HepG2 (cell line): ENCODE results near the gene MAEA. TPM values are rescaled to one million over a fixed set of nuclear protein-coding genes. Genes with fewer than 3 reads are reported as not detected.

Experiments used
- GABPB1 ChIP-seq: IDR thresholded peaks from 2 replicates; pipeline ENCODE4 v1.6.1; 2016; ENCODE audit warnings: mild to moderate bottlenecking, missing genetic modification reagents, moderate library complexity, missing compliant biosample characterization
- HIVEP1 ChIP-seq: sonication (generic); formaldehyde crosslinking; IDR thresholded peaks from 2 replicates; pipeline ENCODE4 v1.4.0; 2020; ENCODE audit warnings: mild to moderate bottlenecking, missing genetic modification reagents
- ISX ChIP-seq: sonication (generic); formaldehyde crosslinking; conservative IDR thresholded peaks from 2 replicates; pipeline ENCODE4 v1.5.0; 2020; ENCODE audit warnings: missing genetic modification reagents
- JUN ChIP-seq: sonication (generic); formaldehyde crosslinking; IDR thresholded peaks from 2 replicates; pipeline ENCODE4 v1.4.0; 2020; ENCODE audit warnings: mild to moderate bottlenecking, missing genetic modification reagents
- KDM6A ChIP-seq: IDR thresholded peaks from 2 replicates; pipeline ENCODE4 v1.6.1; 2016; ENCODE audit warnings: low read depth
- MAF1 ChIP-seq: sonication (generic); formaldehyde crosslinking; IDR thresholded peaks from 2 replicates; pipeline ENCODE4 v1.5.0; 2020; ENCODE audit warnings: missing genetic modification reagents, borderline replicate concordance
- MED1 ChIP-seq: sonication (generic); formaldehyde crosslinking; IDR thresholded peaks from 2 replicates; pipeline ENCODE4 v1.4.0; 2020; ENCODE audit warnings: missing genetic modification reagents
- NFYB ChIP-seq: sonication (generic); formaldehyde crosslinking; IDR thresholded peaks from 2 replicates; pipeline ENCODE4 v1.4.0; 2020; ENCODE audit warnings: missing genetic modification reagents
- NPAS2 ChIP-seq: sonication (generic); formaldehyde crosslinking; IDR thresholded peaks from 2 replicates; pipeline ENCODE4 v1.8.0; 2022; ENCODE audit warnings: mild to moderate bottlenecking, missing genetic modification reagents, borderline replicate concordance
- SIX1 ChIP-seq: sonication (generic); formaldehyde crosslinking; IDR thresholded peaks from 2 replicates; pipeline ENCODE4 v1.4.0; 2020; ENCODE audit warnings: missing genetic modification reagents, borderline replicate concordance
- SMC3 ChIP-seq: IDR thresholded peaks from 2 replicates; pipeline ENCODE4 v1.6.1; 2011; ENCODE audit warnings: low read length, improper control_type of control experiment
- SOX5 ChIP-seq: IDR thresholded peaks from 2 replicates; pipeline ENCODE4 v1.6.1; 2016; ENCODE audit warnings: borderline replicate concordance
- STAT5B ChIP-seq: sonication (generic); formaldehyde crosslinking; IDR thresholded peaks from 2 replicates; pipeline ENCODE4 v1.4.0; 2020; ENCODE audit warnings: missing genetic modification reagents
- TBL1XR1 ChIP-seq: fragments of 150-350 bp; IDR thresholded peaks from 2 replicates; pipeline ENCODE4 v1.6.1; 2014; ENCODE audit warnings: borderline replicate concordance, low read length; ENCODE audit not compliant: partially characterized antibody
- TCF7L2 ChIP-seq: IDR thresholded peaks from 2 replicates; pipeline ENCODE4 v1.6.1; 2011; ENCODE audit warnings: mild to moderate bottlenecking, low read depth, low read length, moderate library complexity
- TEAD3 ChIP-seq: optimal IDR thresholded peaks from 2 replicates; pipeline ENCODE3; 2016; ENCODE audit warnings: borderline replicate concordance
- ZNF317 ChIP-seq: sonication (generic); formaldehyde crosslinking; IDR thresholded peaks from 2 replicates; pipeline ENCODE4 v1.5.0; 2020; ENCODE audit warnings: mild to moderate bottlenecking, missing genetic modification reagents
- ZNF619 ChIP-seq: sonication (generic); formaldehyde crosslinking; IDR thresholded peaks from 2 replicates; pipeline ENCODE4 v1.4.0; 2020; ENCODE audit warnings: mild to moderate bottlenecking, missing genetic modification reagents
- ZNF672 ChIP-seq: sonication (generic); formaldehyde crosslinking; IDR thresholded peaks from 2 replicates; pipeline ENCODE4 v1.8.1; 2022; ENCODE audit warnings: missing genetic modification reagents
- ZNF768 ChIP-seq: sonication (generic); formaldehyde crosslinking; IDR thresholded peaks from 2 replicates; pipeline ENCODE4 v1.4.0; 2020; ENCODE audit warnings: missing genetic modification reagents
- ZNF850 ChIP-seq: sonication (generic); formaldehyde crosslinking; conservative IDR thresholded peaks from 2 replicates; pipeline ENCODE4 v1.9.0; 2021; ENCODE audit warnings: mild to moderate bottlenecking, missing genetic modification reagents
- ZSCAN21 ChIP-seq: sonication (generic); formaldehyde crosslinking; IDR thresholded peaks from 2 replicates; pipeline ENCODE4 v1.8.0; 2022; ENCODE audit warnings: mild to moderate bottlenecking, missing genetic modification reagents, moderate library complexity, borderline replicate concordance
- ZSCAN22 ChIP-seq: sonication (generic); formaldehyde crosslinking; IDR thresholded peaks from 2 replicates; pipeline ENCODE4 v1.4.0; 2020; ENCODE audit warnings: mild to moderate bottlenecking, missing genetic modification reagents
- polyA plus RNA-seq, 8 experiments: library from polyadenylated mRNA; depleted of rRNA in 3 of 8; stranded (reverse) in 7 of 8; unstranded in 1 of 8; fragments of >200 nt; fragmentation: Illumina TruSeq in 4 of 8; extraction: Trizol in 4 of 8; gene quantifications; 2 replicates each; pipeline versions ENCODE4 v1.2.1 to v1.2.3, GENCODE V29; 2011 to 2016; ENCODE audit warnings: low read depth in 4 of 8, missing spikeins in 1 of 8, mixed read lengths in 1 of 8; ENCODE audit not compliant: insufficient read depth in 1 of 8
- total RNA-seq, 5 experiments: library from RNA; depleted of rRNA; stranded (reverse); fragments of >200 nt; fragmentation: Illumina TruSeq; extraction: Trizol; gene quantifications; 2 replicates each; pipeline ENCODE4 v1.2.3, GENCODE V29; 2016; ENCODE audit warnings: low read depth in 1 of 5
- TF ChIP-seq, protein P1 (sequence below): sonication (generic); formaldehyde crosslinking; IDR thresholded peaks from 2 replicates; pipeline ENCODE4 v1.5.0; 2020; ENCODE audit warnings: missing genetic modification reagents, mild to moderate bottlenecking, borderline replicate concordance
- TF ChIP-seq, protein P2 (sequence below): sonication (generic); formaldehyde crosslinking; IDR thresholded peaks from 2 replicates; pipeline ENCODE4 v1.5.0; 2020; ENCODE audit warnings: missing genetic modification reagents
- TF ChIP-seq, protein P3 (sequence below): sonication (generic); formaldehyde crosslinking; IDR thresholded peaks from 2 replicates; pipeline ENCODE4 v1.5.0; 2020; ENCODE audit warnings: missing genetic modification reagents
- TF ChIP-seq, protein P4 (sequence below): sonication (generic); formaldehyde crosslinking; IDR thresholded peaks from 2 replicates; pipeline ENCODE4 v1.8.0; 2022; ENCODE audit warnings: mild to moderate bottlenecking, missing genetic modification reagents

The MAEA gene
- total and polyA plus RNA-seq, 2 of the 13 experiments (the other 11 are each of a cell fraction or from before 2014, with no cell fraction given) = 52.0 to 57.1 TPM

DNA sequence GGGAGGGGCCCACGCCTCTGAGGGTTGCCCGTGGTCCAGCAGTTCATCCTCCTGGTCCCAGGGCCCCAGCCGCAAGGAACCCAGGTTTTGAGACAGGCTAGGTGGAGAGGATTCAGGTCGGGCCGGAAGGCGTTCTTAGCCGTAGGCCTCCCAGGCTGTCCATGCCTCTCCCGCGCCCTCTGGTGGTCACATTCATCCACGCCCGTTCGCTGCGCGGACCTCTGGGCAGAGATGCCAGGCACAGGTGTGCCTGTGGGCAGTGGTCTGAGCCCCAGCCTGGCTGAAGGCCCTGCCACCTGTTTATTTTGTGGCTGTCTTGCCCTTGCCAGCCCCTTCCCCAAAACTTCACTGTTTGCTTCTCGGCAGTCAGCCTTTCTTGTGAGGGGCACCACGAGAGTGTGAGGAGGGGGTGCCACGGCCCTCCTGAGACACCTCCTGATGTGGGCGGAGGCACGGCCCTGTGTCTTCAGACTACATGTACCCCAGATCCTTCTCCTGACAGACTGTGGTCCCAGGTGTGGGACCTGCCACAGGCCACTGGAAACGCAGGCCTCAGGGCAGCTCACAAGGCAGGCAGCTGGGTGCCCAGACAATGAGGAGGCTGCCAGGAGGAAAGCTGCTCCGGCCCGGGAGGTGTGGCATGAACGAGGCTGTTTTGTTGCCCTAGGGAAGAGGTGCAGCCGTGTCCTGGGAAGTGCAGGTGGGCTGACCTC, 62.3 kb downstream of the MAEA start (continued):
- TF ChIP-seq SOX5 (CRISPR knock-in tag) = no peak
- TF ChIP-seq NFYB (CRISPR knock-in tag) = no peak
- no peak for TF ChIP-seq STAT5B (CRISPR knock-in tag)
- TF ChIP-seq TCF7L2 = no peak
- TF ChIP-seq MAF1 = no peak
- TF ChIP-seq ZSCAN21 (CRISPR knock-in tag) = peak; percentile 34; the same call in 1 of the 2 replicates
- TF ChIP-seq, protein P1, sequence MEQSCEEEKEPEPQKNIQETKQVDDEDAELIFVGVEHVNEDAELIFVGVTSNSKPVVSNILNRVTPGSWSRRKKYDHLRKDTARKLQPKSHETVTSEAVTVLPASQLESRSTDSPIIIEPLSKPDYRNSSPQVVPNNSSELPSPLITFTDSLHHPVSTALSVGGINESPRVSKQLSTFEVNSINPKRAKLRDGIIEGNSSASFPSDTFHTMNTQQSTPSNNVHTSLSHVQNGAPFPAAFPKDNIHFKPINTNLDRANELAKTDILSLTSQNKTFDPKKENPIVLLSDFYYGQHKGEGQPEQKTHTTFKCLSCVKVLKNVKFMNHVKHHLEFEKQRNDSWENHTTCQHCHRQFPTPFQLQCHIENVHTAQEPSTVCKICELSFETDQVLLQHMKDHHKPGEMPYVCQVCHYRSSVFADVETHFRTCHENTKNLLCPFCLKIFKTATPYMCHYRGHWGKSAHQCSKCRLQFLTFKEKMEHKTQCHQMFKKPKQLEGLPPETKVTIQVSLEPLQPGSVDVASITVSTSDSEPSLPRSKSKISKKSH = 0 out of 2 replicates have a peak, but pooled peaks have one; percentile 27
- TF ChIP-seq TBL1XR1 = no peak
- 0 out of 2 replicates have a peak, but pooled peaks have one; percentile 21 for TF ChIP-seq MED1 (CRISPR knock-in tag)
- TF ChIP-seq, protein P2, sequence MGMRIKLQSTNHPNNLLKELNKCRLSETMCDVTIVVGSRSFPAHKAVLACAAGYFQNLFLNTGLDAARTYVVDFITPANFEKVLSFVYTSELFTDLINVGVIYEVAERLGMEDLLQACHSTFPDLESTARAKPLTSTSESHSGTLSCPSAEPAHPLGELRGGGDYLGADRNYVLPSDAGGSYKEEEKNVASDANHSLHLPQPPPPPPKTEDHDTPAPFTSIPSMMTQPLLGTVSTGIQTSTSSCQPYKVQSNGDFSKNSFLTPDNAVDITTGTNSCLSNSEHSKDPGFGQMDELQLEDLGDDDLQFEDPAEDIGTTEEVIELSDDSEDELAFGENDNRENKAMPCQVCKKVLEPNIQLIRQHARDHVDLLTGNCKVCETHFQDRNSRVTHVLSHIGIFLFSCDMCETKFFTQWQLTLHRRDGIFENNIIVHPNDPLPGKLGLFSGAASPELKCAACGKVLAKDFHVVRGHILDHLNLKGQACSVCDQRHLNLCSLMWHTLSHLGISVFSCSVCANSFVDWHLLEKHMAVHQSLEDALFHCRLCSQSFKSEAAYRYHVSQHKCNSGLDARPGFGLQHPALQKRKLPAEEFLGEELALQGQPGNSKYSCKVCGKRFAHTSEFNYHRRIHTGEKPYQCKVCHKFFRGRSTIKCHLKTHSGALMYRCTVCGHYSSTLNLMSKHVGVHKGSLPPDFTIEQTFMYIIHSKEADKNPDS = no peak
- peak; percentile 72 for TF ChIP-seq TEAD3
- TF ChIP-seq ZNF672 (CRISPR knock-in tag) = no peak
- TF ChIP-seq, protein P3, sequence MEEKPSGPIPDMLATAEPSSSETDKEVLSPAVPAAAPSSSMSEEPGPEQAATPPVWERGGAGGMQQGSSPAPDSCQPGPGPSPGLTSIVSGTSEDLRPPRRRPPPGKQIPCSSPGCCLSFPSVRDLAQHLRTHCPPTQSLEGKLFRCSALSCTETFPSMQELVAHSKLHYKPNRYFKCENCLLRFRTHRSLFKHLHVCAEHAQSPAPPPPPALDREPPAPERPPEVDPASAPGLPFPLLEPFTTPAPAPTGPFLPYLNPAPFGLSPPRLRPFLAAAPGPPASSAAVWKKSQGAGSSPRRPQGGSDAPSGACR = 0 out of 2 replicates have a peak, but pooled peaks have one; percentile 51
- TF ChIP-seq ZNF619 = no peak
- TF ChIP-seq JUN (CRISPR knock-in tag) = no peak
- TF ChIP-seq ZNF768 = no peak
- no peak for TF ChIP-seq ZNF317 (CRISPR knock-in tag)
- TF ChIP-seq SIX1 = no peak
- 0 out of 2 replicates have a peak, but pooled peaks have one; percentile 22 for TF ChIP-seq HIVEP1
- no peak for TF ChIP-seq KDM6A (CRISPR knock-in tag)
- no peak for TF ChIP-seq ZNF850 (CRISPR knock-in tag)
- no peak for TF ChIP-seq NPAS2 (CRISPR knock-in tag)
- TF ChIP-seq, protein P4, sequence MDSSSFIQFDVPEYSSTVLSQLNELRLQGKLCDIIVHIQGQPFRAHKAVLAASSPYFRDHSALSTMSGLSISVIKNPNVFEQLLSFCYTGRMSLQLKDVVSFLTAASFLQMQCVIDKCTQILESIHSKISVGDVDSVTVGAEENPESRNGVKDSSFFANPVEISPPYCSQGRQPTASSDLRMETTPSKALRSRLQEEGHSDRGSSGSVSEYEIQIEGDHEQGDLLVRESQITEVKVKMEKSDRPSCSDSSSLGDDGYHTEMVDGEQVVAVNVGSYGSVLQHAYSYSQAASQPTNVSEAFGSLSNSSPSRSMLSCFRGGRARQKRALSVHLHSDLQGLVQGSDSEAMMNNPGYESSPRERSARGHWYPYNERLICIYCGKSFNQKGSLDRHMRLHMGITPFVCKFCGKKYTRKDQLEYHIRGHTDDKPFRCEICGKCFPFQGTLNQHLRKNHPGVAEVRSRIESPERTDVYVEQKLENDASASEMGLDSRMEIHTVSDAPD (CRISPR knock-in tag) = no peak
- TF ChIP-seq ISX (CRISPR knock-in tag) = no peak
- peak; percentile 67 for TF ChIP-seq GABPB1 (CRISPR knock-in tag)
- TF ChIP-seq ZSCAN22 (CRISPR knock-in tag) = no peak
- TF ChIP-seq SMC3 = peak; percentile 48; the same call in 1 of the 2 replicates
